ENCODE results near the gene NF1. TPM values are rescaled to one million over a fixed set of nuclear protein-coding genes. Genes with fewer than 3 reads are reported as not detected.
A peak's percentile ranks its signal among the peaks of the same experiment; 100 is the strongest.

NF1 gene
- total RNA-seq, 2 experiments from 2014 or later = 22.1 to 28.6 TPM

- no peaks in the 10 kb centered on the region for H3K36me3 Mint-ChIP-seq
- CTCF ChIA-PET = no interaction called here
- H3K4me3 Mint-ChIP-seq = no peak overlapping the region
- no peak for DNase-seq
- no peak overlapping the region for H3K27ac Mint-ChIP-seq
- no peaks in the 10 kb centered on the region for H3K4me1 Mint-ChIP-seq
- H3K9me3 Mint-ChIP-seq (ENCODE audit: low read depth) = no peaks in the 10 kb centered on the region
- ATAC-seq = peak; percentile 20
- H3K27me3 Mint-ChIP-seq = peaks cover 3% of the 10 kb centered on the region
Observed at GRCh38 chr17:31404028-31404949, 309.5 kb downstream of the NF1 start.

GRCh38 chr17:31405890-31406371, 311.2 kb downstream of the NF1 start:
- Mint-ChIP-seq H3K4me1 (no peaks in the 10 kb centered on the region), H3K27me3 (peaks cover 3% of the 10 kb centered on the region), H3K9me3 (ENCODE audit: low read depth) (no peaks in the 10 kb centered on the region), H3K27ac (no peak overlapping the region), H3K4me3 (no peak overlapping the region), H3K36me3 (no peaks in the 10 kb centered on the region)
- no peak for DNase-seq
- peak; percentile 36 for ATAC-seq
- CTCF ChIA-PET = interaction anchor here (1.1 kb wide), 1 partner anchor 17 kb away, joined by 3 read pairs; no protein-coding TSS in a partner anchor

- CTCF ChIA-PET = no interaction called here
- no peaks in the 10 kb centered on the region for H3K9me3 Mint-ChIP-seq (ENCODE audit: low read depth)
- H3K4me1 Mint-ChIP-seq = no peaks in the 10 kb centered on the region
- H3K27me3 Mint-ChIP-seq = peaks cover 3% of the 10 kb centered on the region
- no peaks in the 10 kb centered on the region for H3K36me3 Mint-ChIP-seq
- ATAC-seq (no peak), DNase-seq (no peak)
- H3K4me3 Mint-ChIP-seq = no peak overlapping the region
- no peak overlapping the region for H3K27ac Mint-ChIP-seq
Observed at GRCh38 chr17:31408586-31408985, 313.8 kb downstream of the NF1 start.

- Mint-ChIP-seq H3K27me3 (peaks cover 3% of the 10 kb centered on the region), H3K9me3 (ENCODE audit: low read depth) (no peaks in the 10 kb centered on the region), H3K27ac (no peak overlapping the region), H3K4me1 (no peaks in the 10 kb centered on the region), H3K36me3 (no peaks in the 10 kb centered on the region), H3K4me3 (no peak overlapping the region)
- CTCF ChIA-PET = interaction anchor here (0.9 kb wide), 1 partner anchor 123 kb away, joined by 3 read pairs; no protein-coding TSS in a partner anchor
- DNase-seq (no peak), ATAC-seq (no peak)
Observed at GRCh38 chr17:31411707-31412285, 317.0 kb downstream of the NF1 start.

- Mint-ChIP-seq H3K4me1 (no peaks in the 10 kb centered on the region), H3K27ac (no peak overlapping the region), H3K9me3 (ENCODE audit: low read depth) (no peaks in the 10 kb centered on the region), H3K4me3 (no peak overlapping the region), H3K36me3 (no peaks in the 10 kb centered on the region), H3K27me3 (peaks cover 3% of the 10 kb centered on the region)
- ATAC-seq = no peak
- CTCF ChIA-PET = interaction anchor here (0.9 kb wide), 1 partner anchor 123 kb away, joined by 3 read pairs; no protein-coding TSS in a partner anchor
- DNase-seq = no peak
Observed at GRCh38 chr17:31412511-31412910, 317.7 kb downstream of the NF1 start.

GRCh38 chr17:31413081-31413799, 318.5 kb downstream of the NF1 start:
- Mint-ChIP-seq H3K36me3 (no peaks in the 10 kb centered on the region), H3K27me3 (no peaks in the 10 kb centered on the region), H3K9me3 (ENCODE audit: low read depth) (no peaks in the 10 kb centered on the region), H3K4me3 (no peak overlapping the region), H3K4me1 (no peaks in the 10 kb centered on the region), H3K27ac (no peak overlapping the region)
- CTCF ChIA-PET = no interaction called here
- DNase-seq (no peak), ATAC-seq (no peak)

- Mint-ChIP-seq H3K27ac (no peak overlapping the region), H3K9me3 (ENCODE audit: low read depth) (no peaks in the 10 kb centered on the region), H3K4me3 (no peak overlapping the region), H3K36me3 (no peaks in the 10 kb centered on the region), H3K27me3 (peaks cover 3% of the 10 kb centered on the region), H3K4me1 (no peaks in the 10 kb centered on the region)
- ATAC-seq (no peak), DNase-seq (no peak)
- CTCF ChIA-PET = no interaction called here
Observed at GRCh38 chr17:31413874-31414549, 319.2 kb downstream of the NF1 start.

GRCh38 chr17:31414550-31414918, 319.8 kb downstream of the NF1 start:
- Mint-ChIP-seq H3K27me3 (peaks cover 3% of the 10 kb centered on the region), H3K27ac (no peak overlapping the region), H3K4me1 (no peaks in the 10 kb centered on the region), H3K36me3 (no peaks in the 10 kb centered on the region), H3K4me3 (no peak overlapping the region), H3K9me3 (ENCODE audit: low read depth) (no peaks in the 10 kb centered on the region)
- no peak for DNase-seq
- CTCF ChIA-PET = no interaction called here
- ATAC-seq = no peak

GRCh38 chr17:31415004-31415454, 320.3 kb downstream of the NF1 start:
- no peaks in the 10 kb centered on the region for H3K4me1 Mint-ChIP-seq
- no peak for ATAC-seq

GRCh38 chr17:31415640-31416502, 321.1 kb downstream of the NF1 start:
- H3K9me3 Mint-ChIP-seq (ENCODE audit: low read depth) = no peaks in the 10 kb centered on the region
- ATAC-seq = no peak
- peaks cover 3% of the 10 kb centered on the region for H3K27me3 Mint-ChIP-seq
- no peak overlapping the region for H3K4me3 Mint-ChIP-seq
- CTCF ChIA-PET = no interaction called here
- no peaks in the 10 kb centered on the region for H3K4me1 Mint-ChIP-seq
- no peaks in the 10 kb centered on the region for H3K36me3 Mint-ChIP-seq
- DNase-seq = no peak
- H3K27ac Mint-ChIP-seq = no peak overlapping the region

More at GRCh38 chr17:31415004-31415454, 320.3 kb downstream of the NF1 start:
- no peak overlapping the region for H3K27ac Mint-ChIP-seq
- no peak for DNase-seq
- H3K36me3 Mint-ChIP-seq = no peaks in the 10 kb centered on the region
- CTCF ChIA-PET = no interaction called here
- no peaks in the 10 kb centered on the region for H3K9me3 Mint-ChIP-seq (ENCODE audit: low read depth)
- no peak overlapping the region for H3K4me3 Mint-ChIP-seq
- H3K27me3 Mint-ChIP-seq = peaks cover 3% of the 10 kb centered on the region

GRCh38 chr17:31416503-31416923, 321.7 kb downstream of the NF1 start:
- CTCF ChIA-PET = no interaction called here
- Mint-ChIP-seq H3K36me3 (no peaks in the 10 kb centered on the region), H3K4me3 (no peak overlapping the region), H3K9me3 (ENCODE audit: low read depth) (no peaks in the 10 kb centered on the region), H3K27ac (no peak overlapping the region), H3K4me1 (no peaks in the 10 kb centered on the region), H3K27me3 (peaks cover 3% of the 10 kb centered on the region)
- DNase-seq = no peak
- ATAC-seq = no peak

GRCh38 chr17:31417051-31417792, 322.4 kb downstream of the NF1 start:
- Mint-ChIP-seq H3K27ac (no peak overlapping the region), H3K9me3 (ENCODE audit: low read depth) (no peaks in the 10 kb centered on the region), H3K4me1 (no peaks in the 10 kb centered on the region), H3K4me3 (no peak overlapping the region), H3K27me3 (peaks cover 5% of the 10 kb centered on the region), H3K36me3 (no peaks in the 10 kb centered on the region)
- ATAC-seq (no peak), DNase-seq (no peak)
- CTCF ChIA-PET = no interaction called here
